Uterus (tissue), 4 donors: ENCODE measurements around the gene CYTH2. TPM values are rescaled to one million over a fixed set of nuclear protein-coding genes. Genes with fewer than 3 reads are reported as not detected.

Source experiments
- DNase-seq, 2 donors: peaks; one replicate each; pipeline ENCODE4 v3.0.0-alpha.2; 2019 to 2020
- H3K27ac ChIP-seq, 2 donors: fragments of 200-600 bp; sonication (generic); 1 replicate in 1 of 2; 2 replicates in 1 of 2; pipeline ENCODE4 v1.5.1; 2016 to 2018
- H3K27me3 ChIP-seq, 2 donors: fragments of 200-600 bp; sonication (generic); one replicate each; pipeline ENCODE4 v1.5.1; 2018 to 2019; ENCODE audit warnings: control low read depth in 1 of 2
- H3K36me3 ChIP-seq, 2 donors: fragments of 200-600 bp; sonication (generic); one replicate each; pipeline ENCODE4 v1.5.1; 2019; ENCODE audit warnings: control low read depth in 1 of 2
- H3K4me1 ChIP-seq, 2 donors: fragments of 200-600 bp; sonication (generic); one replicate each; pipeline ENCODE4 v1.5.1; 2018 to 2019; ENCODE audit warnings: control low read depth in 1 of 2
- H3K4me3 ChIP-seq, 2 donors: fragments of 200-600 bp; sonication (generic); 1 replicate in 1 of 2; 2 replicates in 1 of 2; pipeline ENCODE4 v1.5.1; 2018 to 2019; ENCODE audit warnings: mild to moderate bottlenecking in 1 of 2
- H3K9me3 ChIP-seq, 2 donors: fragments of 200-600 bp; sonication (generic); one replicate each; pipeline ENCODE4 v1.5.1; 2019; ENCODE audit warnings: control low read depth in 1 of 2
- CTCF ChIP-seq, 4 experiments: fragments of 200-600 bp in 2 of 4; fragments of 450-650 bp in 2 of 4; sonication (generic) in 2 of 4; IDR thresholded peaks; one replicate each; pipeline ENCODE4 v1.5.1; 2016 to 2019; ENCODE audit warnings: antibody characterized with exemption in 4 of 4, mild to moderate bottlenecking in 2 of 4, moderate library complexity in 1 of 4
- POLR2A ChIP-seq, 2 donors: fragments of 450-650 bp; IDR thresholded peaks; one replicate each; pipeline ENCODE4 v1.6.1; 2016; ENCODE audit warnings: antibody characterized with exemption in 2 of 2, mild to moderate bottlenecking in 1 of 2, moderate library complexity in 1 of 2
- intact Hi-C: fragments of 100-400 bp; cut with DNase I; formaldehyde crosslinking; loops from one replicate; pipeline ENCODE4 v1.15.1; 2023; ENCODE audit warnings: low total_unique reads
- total RNA-seq, 4 donors: library from RNA; depleted of rRNA in 3 of 4; stranded (reverse); fragments of >200 nt in 3 of 4; gene quantifications; one replicate each; pipeline versions ENCODE4 v1.1.0 to v1.2.4, GENCODE V29; 2014 to 2023
- donor health status: DM: yes; HTN: yes; CAD: no.

CYTH2 gene
- total RNA-seq, 4 donors from 2014 or later, result 7.2 to 70.3 (median 36.5) TPM

- intact Hi-C loops, result no loop called here
- Histone ChIP-seq H3K4me3 (no peak overlapping the region), H3K4me1 (peaks cover 0 to 6% of the 10 kb centered on the region in 2 donors), H3K36me3 (no peaks in the 10 kb centered on the region), H3K27ac (no peak overlapping the region), H3K27me3 (no peaks in the 10 kb centered on the region), H3K9me3 (no peaks in the 10 kb centered on the region)
- TF ChIP-seq CTCF (IDR thresholded peaks at IDR 0.05), result no peak
- no peak for TF ChIP-seq POLR2A (IDR thresholded peaks at IDR 0.05)
- DNase-seq, result no peak
These were observed 1.7 kb downstream of the CYTH2 start for GRCh38 chr19:48470856-48471255.

- H3K9me3 ChIP-seq, result no peaks in the 10 kb centered on the region
- H3K4me1 ChIP-seq, result peaks cover 0 to 6% of the 10 kb centered on the region in 2 donors
- H3K27me3 ChIP-seq, result no peaks in the 10 kb centered on the region
- H3K27ac ChIP-seq, result no peak overlapping the region
- TF ChIP-seq CTCF (IDR thresholded peaks at IDR 0.05) (no peak), POLR2A (IDR thresholded peaks at IDR 0.05) (no peak)
- no peaks in the 10 kb centered on the region for H3K36me3 ChIP-seq
- no peak overlapping the region for H3K4me3 ChIP-seq
- intact Hi-C loops, result no loop called here
- no peak for DNase-seq
These were observed 2.7 kb downstream of the CYTH2 start for GRCh38 chr19:48471836-48472235.

- no peaks in the 10 kb centered on the region for H3K9me3 ChIP-seq
- no peaks in the 10 kb centered on the region for H3K27me3 ChIP-seq
- no peak overlapping the region for H3K4me3 ChIP-seq
- no peak for TF ChIP-seq CTCF (IDR thresholded peaks at IDR 0.05)
- no peak for TF ChIP-seq POLR2A (IDR thresholded peaks at IDR 0.05)
- H3K27ac ChIP-seq, result no peak overlapping the region
- DNase-seq, result no peak
- H3K4me1 ChIP-seq, result peaks cover 0 to 6% of the 10 kb centered on the region in 2 donors
- intact Hi-C loops, result no loop called here
- H3K36me3 ChIP-seq, result no peaks in the 10 kb centered on the region
These were observed 4.2 kb downstream of the CYTH2 start for GRCh38 chr19:48473161-48473966.

- H3K27me3 ChIP-seq, result no peaks in the 10 kb centered on the region
- no peak for DNase-seq
- TF ChIP-seq CTCF (IDR thresholded peaks at IDR 0.05) (no peak), POLR2A (IDR thresholded peaks at IDR 0.05) (no peak)
- H3K36me3 ChIP-seq, result no peaks in the 10 kb centered on the region
- H3K4me3 ChIP-seq, result no peak overlapping the region
- H3K27ac ChIP-seq, result no peak overlapping the region
- H3K9me3 ChIP-seq, result no peaks in the 10 kb centered on the region
- peaks cover 0 to 6% of the 10 kb centered on the region in 2 donors for H3K4me1 ChIP-seq
- intact Hi-C loops, result no loop called here
These were observed 5.0 kb downstream of the CYTH2 start for GRCh38 chr19:48474084-48474592.

- no peak overlapping the region for H3K27ac ChIP-seq
These were observed 6.3 kb downstream of the CYTH2 start for GRCh38 chr19:48475369-48476068.

More at GRCh38 chr19:48475369-48476068, 6.3 kb downstream of the CYTH2 start:
- Histone ChIP-seq H3K4me3 (no peak overlapping the region), H3K9me3 (no peaks in the 10 kb centered on the region), H3K4me1 (peaks cover 0 to under 1% of the 10 kb centered on the region in 2 donors), H3K27me3 (no peaks in the 10 kb centered on the region), H3K36me3 (no peaks in the 10 kb centered on the region)
- no peak for DNase-seq
- TF ChIP-seq CTCF (IDR thresholded peaks at IDR 0.05), result no peak
- intact Hi-C loops, result no loop called here
